GM18867 (cell line): Measurements from ENCODE around the gene CACNA1I.

Experiments
- ATAC-seq: cut with Tn5 transposase; IDR thresholded peaks from one replicate; pipeline ENCODE4 v1.9.1; 2021; ENCODE audit warnings: mild to moderate bottlenecking, moderate library complexity; ENCODE audit not compliant: unreplicated experiment

CACNA1I gene

GRCh38 chr22:39664485-39665200 is 94.1 kb downstream of the CACNA1I start:
- ATAC-seq: no peak

DNA sequence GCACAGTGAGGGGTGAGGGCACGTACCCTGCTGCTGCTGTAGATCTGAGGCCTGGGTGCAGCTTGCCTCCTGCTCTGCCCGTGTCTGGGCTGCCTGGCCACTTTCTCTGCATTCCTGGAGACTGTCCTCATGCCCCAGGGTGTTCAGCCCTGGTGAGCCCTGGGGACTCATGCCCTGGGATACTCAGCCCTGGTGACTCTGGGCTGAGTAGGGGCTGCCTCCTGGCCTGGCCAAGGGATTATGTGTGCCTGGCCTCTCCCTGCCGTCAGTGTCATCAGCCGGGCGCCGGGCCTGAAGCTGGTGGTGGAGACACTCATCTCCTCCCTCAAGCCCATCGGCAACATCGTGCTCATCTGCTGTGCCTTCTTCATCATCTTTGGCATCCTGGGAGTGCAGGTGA is 94.7 kb downstream of the CACNA1I start:
- ATAC-seq: no peak

- no peak for ATAC-seq
Observed at GRCh38 chr22:39665661-39666431, 95.3 kb downstream of the CACNA1I start.

- no peak for ATAC-seq
Observed at GRCh38 chr22:39666495-39666894, 95.9 kb downstream of the CACNA1I start.

DNA sequence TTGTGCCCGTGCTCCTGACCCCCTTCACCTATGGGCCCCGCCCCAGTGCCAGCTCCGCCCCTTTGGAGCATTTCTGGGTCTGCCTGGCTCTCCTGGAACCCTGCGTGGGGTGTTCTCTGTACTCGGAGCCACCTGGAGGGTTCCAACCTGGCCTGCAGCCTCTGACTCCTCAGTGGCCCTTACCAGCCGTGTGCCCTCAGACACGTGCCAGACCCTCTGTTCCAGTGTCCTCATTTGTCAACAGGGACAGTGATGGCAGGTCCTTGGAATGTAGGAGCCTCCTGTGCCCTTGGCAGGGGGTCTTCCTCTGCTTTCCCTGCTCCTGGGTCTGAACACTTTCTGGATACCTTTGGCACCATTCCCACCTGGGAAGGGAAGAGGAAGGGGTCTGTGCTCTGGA is 96.4 kb downstream of the CACNA1I start:
- no peak for ATAC-seq

DNA sequence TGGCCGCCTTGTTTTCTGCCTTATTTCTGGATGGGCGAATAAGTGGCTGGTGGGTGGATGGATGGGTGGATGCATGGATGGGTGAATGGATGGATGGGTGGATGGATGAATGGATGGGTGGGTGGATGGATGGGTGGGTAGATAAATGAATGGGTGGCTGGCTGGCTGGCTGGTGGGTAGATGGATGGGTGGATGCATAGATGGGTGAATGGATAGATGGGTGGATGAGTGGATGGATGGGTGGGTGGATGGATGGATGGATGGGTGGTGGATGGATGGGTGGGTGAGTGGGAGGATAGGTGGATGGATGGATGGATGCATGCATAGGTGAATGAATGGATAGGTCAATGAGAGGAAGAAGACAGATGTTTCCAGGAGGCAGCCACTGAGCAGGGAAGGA is 98.9 kb downstream of the CACNA1I start:
- no peak for ATAC-seq

DNA sequence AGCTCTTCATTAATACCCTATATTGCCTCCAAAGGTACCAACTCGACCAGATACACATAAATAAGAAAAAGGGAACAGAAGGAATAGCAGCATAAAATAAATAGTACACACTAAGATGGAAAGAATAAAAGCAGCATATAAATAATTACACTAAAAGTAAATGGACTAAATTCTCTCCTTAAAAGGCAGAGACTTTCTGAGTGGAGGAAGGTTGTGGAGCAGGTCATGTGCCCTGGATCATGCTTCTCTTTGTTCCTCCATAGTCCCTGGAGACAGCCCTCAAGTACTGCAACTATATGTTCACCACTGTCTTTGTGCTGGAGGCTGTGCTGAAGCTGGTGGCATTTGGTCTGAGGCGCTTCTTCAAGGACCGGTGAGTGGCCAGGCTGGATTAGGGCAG is 101.4 kb downstream of the CACNA1I start:
- no peak for ATAC-seq

- ATAC-seq: no peak
Observed at GRCh38 chr22:39674536-39674935, 104.0 kb downstream of the CACNA1I start.

DNA sequence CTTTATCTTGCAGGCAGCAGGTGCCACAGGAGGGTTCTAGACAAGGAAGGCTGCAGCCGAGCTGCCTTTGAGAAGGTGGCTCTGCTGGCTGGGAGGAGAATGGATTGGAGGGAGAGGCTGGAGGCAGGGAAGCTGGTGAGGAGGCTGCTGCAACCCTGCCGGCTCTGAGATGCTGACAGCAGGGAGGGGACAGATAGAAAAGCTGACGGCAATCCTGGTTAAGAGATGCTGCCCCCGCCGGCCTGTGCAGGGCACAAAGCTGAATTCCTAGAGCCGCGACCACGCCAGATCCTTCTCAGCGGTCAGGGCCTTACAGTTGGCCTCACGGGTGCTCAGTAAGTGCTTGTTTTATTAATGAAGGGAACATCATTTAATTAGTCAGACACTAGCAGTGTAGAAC is 105.4 kb downstream of the CACNA1I start:
- ATAC-seq: no peak

DNA sequence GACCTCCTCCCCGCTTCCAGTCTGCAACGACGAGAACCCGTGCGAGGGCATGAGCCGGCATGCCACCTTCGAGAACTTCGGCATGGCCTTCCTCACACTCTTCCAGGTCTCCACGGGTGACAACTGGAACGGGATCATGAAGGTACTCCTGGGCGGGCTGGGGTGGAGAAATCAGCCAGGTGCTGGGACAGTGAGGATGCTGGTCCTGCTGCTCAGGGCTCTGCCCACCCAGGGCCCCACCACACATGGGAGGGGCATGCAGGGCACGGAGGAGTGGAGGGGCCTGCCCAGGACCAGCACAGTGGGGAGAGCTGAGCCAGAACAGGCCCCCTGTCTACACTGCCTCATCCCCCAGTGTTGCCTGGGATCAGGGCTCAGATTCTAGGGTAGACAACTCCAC is 107.4 kb downstream of the CACNA1I start:
- ATAC-seq: no peak

- no peak for ATAC-seq
Observed at GRCh38 chr22:39678862-39679490, 108.4 kb downstream of the CACNA1I start.

GRCh38 chr22:39679652-39680051 is 109.1 kb downstream of the CACNA1I start:
- ATAC-seq: no peak

DNA sequence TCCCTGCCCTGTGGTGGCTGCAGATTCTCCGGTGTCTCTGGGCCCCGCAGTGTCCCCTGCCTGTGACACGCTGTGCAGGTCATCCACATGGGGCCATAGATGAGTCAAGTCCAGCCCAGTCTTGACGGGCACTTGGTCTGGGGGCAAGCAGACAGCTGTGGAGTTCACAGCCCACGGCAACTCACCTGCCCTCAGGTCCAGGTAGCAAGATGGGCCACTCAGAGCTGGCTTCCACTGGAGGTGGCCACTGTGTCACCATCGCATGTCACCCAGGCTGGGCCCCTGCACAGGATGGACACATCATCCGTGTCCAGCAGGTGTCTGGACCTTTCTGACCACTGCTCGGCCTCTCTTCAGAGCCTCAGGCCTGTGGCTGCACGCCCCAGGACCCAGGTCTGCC is 109.9 kb downstream of the CACNA1I start:
- no peak for ATAC-seq

- no peak for ATAC-seq
Observed at GRCh38 chr22:39681038-39681861, 110.7 kb downstream of the CACNA1I start.

DNA sequence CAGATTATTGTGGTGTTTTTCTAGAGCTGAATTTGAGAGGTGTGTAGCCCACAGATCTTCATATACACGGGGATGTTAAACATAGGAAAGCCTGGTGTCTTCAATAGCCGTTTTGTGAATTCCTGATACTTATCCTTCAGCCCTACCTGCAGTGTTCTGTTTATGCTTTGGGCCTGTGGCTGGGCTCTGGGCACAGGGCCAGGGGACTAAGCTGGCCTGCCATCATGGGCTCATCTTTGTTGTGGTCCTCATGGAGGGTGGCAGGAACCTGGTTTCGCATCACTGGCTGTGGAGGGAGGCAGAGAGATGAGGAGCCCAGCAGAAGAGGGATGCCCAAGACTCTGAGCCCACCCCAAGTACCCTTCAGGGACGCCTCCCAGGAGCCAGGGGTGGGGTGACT is 112.4 kb downstream of the CACNA1I start:
- no peak for ATAC-seq

DNA sequence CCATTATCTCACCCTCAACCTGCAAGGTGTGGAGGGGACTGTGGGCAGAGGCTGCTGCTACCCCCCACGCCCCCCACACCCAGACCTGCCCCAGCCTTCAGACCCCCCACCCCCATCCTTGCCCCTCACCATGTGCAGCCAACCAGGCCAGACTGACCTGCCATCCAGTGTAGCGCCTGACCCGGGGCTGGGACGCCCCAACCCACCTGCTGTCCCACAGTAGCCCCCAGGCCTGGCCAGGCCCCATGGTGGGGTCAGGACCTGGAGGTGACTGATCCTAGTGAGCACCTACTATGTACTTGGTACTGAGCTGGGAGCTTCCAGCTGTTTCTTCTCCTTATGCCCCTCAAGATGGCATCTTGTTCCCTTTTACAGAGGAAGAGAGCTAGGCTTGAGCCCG is 113.1 kb downstream of the CACNA1I start:
- ATAC-seq: no peak

DNA sequence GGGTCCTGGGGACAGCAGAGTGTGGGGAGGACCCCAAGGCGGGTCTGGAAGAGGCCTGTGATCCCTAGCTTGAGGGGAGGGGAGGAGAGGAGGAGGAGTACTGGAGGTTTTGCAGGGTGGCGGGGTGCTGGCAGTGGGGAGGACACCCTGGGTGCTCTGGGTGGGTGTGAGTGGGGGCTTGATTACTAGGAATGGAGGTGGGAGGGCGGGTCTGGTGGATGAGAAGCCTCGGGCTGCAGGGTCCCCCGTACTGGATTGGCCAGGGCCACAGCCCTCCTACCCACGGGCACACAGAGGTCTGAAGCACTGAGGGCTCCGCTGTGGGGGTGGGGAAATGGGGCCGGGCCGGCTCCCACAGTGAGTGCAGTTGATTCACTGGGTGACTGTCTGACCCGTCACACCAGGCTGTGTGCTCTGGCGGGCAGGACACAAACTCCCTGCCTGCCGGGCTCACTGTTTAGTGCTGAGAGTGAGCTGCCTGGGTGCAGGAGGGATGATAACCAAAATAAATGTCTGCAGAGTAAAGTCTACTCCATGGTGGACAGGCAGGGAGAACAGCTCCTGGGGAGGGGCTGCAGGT is 114.2 kb downstream of the CACNA1I start:
- ATAC-seq: no peak

- no peak for ATAC-seq
Observed at GRCh38 chr22:39685336-39686177, 115.0 kb downstream of the CACNA1I start.

DNA sequence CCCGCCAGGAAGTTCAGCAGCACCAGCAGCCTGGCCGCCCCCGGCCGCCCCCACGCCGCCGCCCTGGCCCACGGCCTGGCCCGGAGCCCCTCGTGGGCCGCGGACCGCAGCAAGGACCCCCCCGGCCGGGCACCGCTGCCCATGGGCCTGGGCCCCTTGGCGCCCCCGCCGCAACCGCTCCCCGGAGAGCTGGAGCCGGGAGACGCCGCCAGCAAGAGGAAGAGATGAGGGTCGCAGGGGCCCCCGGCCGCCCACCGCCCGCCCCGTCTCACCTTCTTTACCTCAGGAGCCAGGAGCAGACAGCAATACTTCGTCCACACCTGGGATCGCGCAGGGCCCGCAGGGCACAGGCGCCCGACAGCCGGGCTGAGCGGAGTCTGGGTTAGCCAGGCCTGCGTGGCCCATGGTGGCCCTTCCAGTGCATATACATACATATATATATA is 115.6 kb downstream of the CACNA1I start:
- no peak for ATAC-seq
